CD4-positive, alpha-beta memory T cell (primary cell): Measurements from ENCODE around the gene C14orf93. TPM values are rescaled to one million over a fixed set of nuclear protein-coding genes. Genes with fewer than 3 reads are reported as not detected.

Experiments
- CTCF ChIA-PET: fragments of 350-600 bp; sonication (Branson Sonifier 250); formaldehyde crosslinking; loops from one replicate; lab custom pipeline; 2021; ENCODE audit warnings: inconsistent platforms; ENCODE audit not compliant: partially characterized antibody; lab: Charles Lee
- POLR2A ChIA-PET: fragments of 350-600 bp; sonication (Branson Sonifier 250); formaldehyde crosslinking; loops from one replicate; lab custom pipeline; 2021; ENCODE audit not compliant: partially characterized antibody; lab: Charles Lee
- DNase-seq, 5 donors: peaks; one replicate each; pipeline versions ENCODE4 v3.0.0 to v3.0.0-alpha.2; 2020 to 2022; ENCODE audit warnings: mixed read lengths in 1 of 5
- H3K27ac ChIP-seq: one replicate; pipeline ENCODE4 v1.7.0; 2013; ENCODE audit warnings: low read depth, low read length
- H3K27me3 ChIP-seq: 2 replicates; pipeline ENCODE4 v1.7.0; 2013; ENCODE audit warnings: mild to moderate bottlenecking, low read length, moderate library complexity; ENCODE audit not compliant: insufficient read depth
- H3K36me3 ChIP-seq: 2 replicates; pipeline ENCODE4 v1.7.0; 2013; ENCODE audit warnings: mild to moderate bottlenecking, low read length, moderate library complexity; ENCODE audit not compliant: insufficient read depth
- H3K4me1 ChIP-seq: 2 replicates; pipeline ENCODE4 v1.7.0; 2013; ENCODE audit warnings: mild to moderate bottlenecking, low read length, moderate library complexity; ENCODE audit not compliant: insufficient read depth
- H3K4me3 ChIP-seq, 2 donors: one replicate each; pipeline ENCODE4 v1.7.0; 2013; ENCODE audit warnings: low read length in 2 of 2, mild to moderate bottlenecking in 1 of 2
- H3K9me3 ChIP-seq, 2 donors: one replicate each; pipeline ENCODE4 v1.7.0; 2013; ENCODE audit warnings: low read length in 2 of 2, control low read depth in 1 of 2; ENCODE audit not compliant: control insufficient read depth in 1 of 2
- H3K27ac Mint-ChIP-seq, 7 donors: one replicate each; pipeline ENCODE4 v1.8.0; 2020 to 2021; ENCODE audit warnings: mixed read lengths in 7 of 7, mild to moderate bottlenecking in 6 of 7, inconsistent platforms in 3 of 7, moderate library complexity in 3 of 7
- H3K27me3 Mint-ChIP-seq, 2 donors: one replicate each; pipeline ENCODE4 v1.8.0; 2020 to 2021; ENCODE audit warnings: mixed read lengths in 2 of 2
- H3K36me3 Mint-ChIP-seq, 2 donors: one replicate each; pipeline ENCODE4 v1.8.0; 2020 to 2021; ENCODE audit warnings: mixed read lengths in 2 of 2, inconsistent platforms in 1 of 2, mild to moderate bottlenecking in 1 of 2
- H3K4me1 Mint-ChIP-seq, 4 donors: one replicate each; pipeline ENCODE4 v1.8.0; 2020 to 2021; ENCODE audit warnings: mixed read lengths in 4 of 4, mild to moderate bottlenecking in 1 of 4
- H3K4me3 Mint-ChIP-seq, 8 donors: one replicate each; pipeline ENCODE4 v1.8.0; 2020 to 2021; ENCODE audit warnings: mixed read lengths in 8 of 8, mild to moderate bottlenecking in 7 of 8, moderate library complexity in 6 of 8, inconsistent platforms in 3 of 8
- H3K9me3 Mint-ChIP-seq, 8 donors: one replicate each; pipeline ENCODE4 v1.8.0; 2020 to 2021; ENCODE audit warnings: mixed read lengths in 8 of 8, mild to moderate bottlenecking in 5 of 8, inconsistent platforms in 3 of 8, moderate library complexity in 1 of 8
- intact Hi-C: fragments of 100-400 bp; cut with micrococcal nuclease; formaldehyde crosslinking; loops from one replicate; pipeline ENCODE4 v1.15.1; 2023
- polyA plus RNA-seq, 2 donors: library from polyadenylated mRNA; unstranded; fragments of 300-500 nt; fragmentation: Illumina TruSeq; gene quantifications; one replicate each; pipeline ENCODE4 v1.2.3, GENCODE V29; 2021
- total RNA-seq, 2 experiments: library from RNA; stranded (reverse); gene quantifications; one replicate each; pipeline ENCODE4 v1.2.3, GENCODE V29; 2021

The C14orf93 gene
- total and polyA plus RNA-seq, 4 experiments from 2014 or later = 6.0 to 13.3 (median 10.6) TPM

- peaks cover 3 to 10% (median 6%) of the 10 kb centered on the region in 4 donors for H3K4me1 Mint-ChIP-seq
- no peaks in the 10 kb centered on the region for H3K27me3 Mint-ChIP-seq
- Histone ChIP-seq H3K27me3 (no peaks in the 10 kb centered on the region), H3K4me1 (peaks cover 19% of the 10 kb centered on the region), H3K36me3 (no peaks in the 10 kb centered on the region), H3K4me3 (peak overlapping the region in 1 of 2 donors; percentile 34), H3K9me3 (no peaks in the 10 kb centered on the region), H3K27ac (no peak overlapping the region)
- H3K27ac Mint-ChIP-seq = peak overlapping the region in 3 of 7 donors; percentile 18 to 53 (median 35)
- no peaks in the 10 kb centered on the region for H3K36me3 Mint-ChIP-seq
- intact Hi-C loops = loop anchor here (5.0 kb wide), 1 partner anchor 108 kb away; the partner anchor contains the start of gene LRP10
- peak in 3 of 5 donors; percentile 21 to 28 (median 24) for DNase-seq
- H3K4me3 Mint-ChIP-seq = peak overlapping the region; percentile 60 to 82 (median 76)
- POLR2A ChIA-PET = interaction anchor here (0.8 to 3.1 kb wide), 5 partner anchors 9 to 150 kb away, joined by 3 to 30 read pairs (median 5); partner anchors contain the start of genes HAUS4 and PRMT5
- no peaks in the 10 kb centered on the region for H3K9me3 Mint-ChIP-seq
- CTCF ChIA-PET = interaction anchor here (1.0 to 38.6 kb wide), 4 partner anchors 14 to 109 kb away, joined by 3 to 1070 read pairs (median 244); partner anchors contain the start of genes CDH24, HAUS4 and PRMT5
Measured at GRCh38 chr14:22980672-22981089, 29.3 kb downstream of the C14orf93 start.

GRCh38 chr14:22979748-22980392, 30.1 kb downstream of the C14orf93 start:
- H3K27me3 ChIP-seq = no peaks in the 10 kb centered on the region
- Mint-ChIP-seq H3K27ac (peak overlapping the region in 6 of 7 donors; percentile 18 to 85 (median 56)), H3K36me3 (no peaks in the 10 kb centered on the region), H3K27me3 (no peaks in the 10 kb centered on the region), H3K4me1 (peaks cover 3 to 10% (median 6%) of the 10 kb centered on the region in 4 donors), H3K4me3 (peak overlapping the region; percentile 52 to 80 (median 72)), H3K9me3 (no peaks in the 10 kb centered on the region)
- ChIA-PET CTCF (interaction anchor here (10.2 to 38.6 kb wide), 2 partner anchors 13 to 80 kb away, joined by 395 to 1070 read pairs; partner anchors contain the start of genes CDH24 and HAUS4), POLR2A (interaction anchor here (0.8 kb wide), 1 partner anchor 23 kb away, joined by 5 read pairs; the partner anchor contains the start of gene HAUS4)
- no peak overlapping the region for H3K4me3 ChIP-seq
- H3K9me3 ChIP-seq = no peaks in the 10 kb centered on the region
- DNase-seq = no peak
- H3K36me3 ChIP-seq = no peaks in the 10 kb centered on the region
- intact Hi-C loops = loop anchor here (5.0 kb wide), 1 partner anchor 108 kb away; the partner anchor contains the start of gene LRP10
- peaks cover 19% of the 10 kb centered on the region for H3K4me1 ChIP-seq
- H3K27ac ChIP-seq = peak overlapping the region; percentile 12

- H3K27me3 ChIP-seq = no peaks in the 10 kb centered on the region
- H3K27ac ChIP-seq = no peak overlapping the region
- H3K4me1 ChIP-seq = peaks cover 19% of the 10 kb centered on the region
- H3K36me3 ChIP-seq = no peaks in the 10 kb centered on the region
- H3K4me3 ChIP-seq = no peak overlapping the region
- Mint-ChIP-seq H3K4me3 (peak overlapping the region in 1 of 8 donors; percentile 6), H3K27ac (peak overlapping the region in 4 of 7 donors; percentile 1 to 61 (median 22)), H3K4me1 (peaks cover 3 to 10% (median 6%) of the 10 kb centered on the region in 4 donors), H3K9me3 (no peaks in the 10 kb centered on the region), H3K27me3 (no peaks in the 10 kb centered on the region), H3K36me3 (no peaks in the 10 kb centered on the region)
- ChIA-PET CTCF (interaction anchor here (0.6 to 38.6 kb wide), 2 partner anchors 81 to 488 kb away, joined by 3 to 1070 read pairs; partner anchors contain the start of gene CDH24), POLR2A (no interaction called here)
- intact Hi-C loops = no loop called here
- no peaks in the 10 kb centered on the region for H3K9me3 ChIP-seq
- no peak for DNase-seq
Measured at GRCh38 chr14:22978981-22979671, 30.8 kb downstream of the C14orf93 start.

DNA sequence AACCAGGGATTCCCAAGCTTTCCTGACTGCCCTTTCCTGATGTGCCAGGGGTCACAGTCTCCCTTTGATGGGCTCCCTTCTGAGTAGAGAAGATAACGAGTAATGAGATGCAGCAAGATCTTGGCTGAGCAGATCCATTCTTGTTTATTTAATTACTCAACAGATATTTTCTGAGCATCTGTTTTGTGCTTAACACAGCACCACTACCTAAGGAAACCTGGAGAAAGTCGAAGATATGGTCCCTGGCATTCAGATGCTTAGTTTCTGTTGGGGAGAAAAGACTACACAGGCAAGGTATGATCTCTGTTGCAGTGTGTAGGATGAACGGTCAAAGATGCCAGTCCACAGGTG, 31.5 kb downstream of the C14orf93 start:
- no peaks in the 10 kb centered on the region for H3K9me3 Mint-ChIP-seq
- H3K36me3 ChIP-seq = no peaks in the 10 kb centered on the region
- intact Hi-C loops = no loop called here
- DNase-seq = no peak
- ChIA-PET POLR2A (interaction anchor here (1.0 kb wide), 1 partner anchor 29 kb away, joined by 3 read pairs; no protein-coding TSS in a partner anchor), CTCF (interaction anchor here (2.0 to 38.6 kb wide), 3 partner anchors 7 to 99 kb away, joined by 4 to 1070 read pairs (median 395); partner anchors contain the start of genes AJUBA and CDH24)
- no peaks in the 10 kb centered on the region for H3K27me3 Mint-ChIP-seq
- H3K27me3 ChIP-seq = no peaks in the 10 kb centered on the region
- no peak overlapping the region for H3K4me3 ChIP-seq
- peak overlapping the region in 1 of 8 donors; percentile 29 for H3K4me3 Mint-ChIP-seq
- peaks cover 3 to 10% (median 6%) of the 10 kb centered on the region in 4 donors for H3K4me1 Mint-ChIP-seq
- H3K27ac ChIP-seq = no peak overlapping the region
- H3K36me3 Mint-ChIP-seq = no peaks in the 10 kb centered on the region
- H3K9me3 ChIP-seq = no peaks in the 10 kb centered on the region
- peaks cover 17% of the 10 kb centered on the region for H3K4me1 ChIP-seq
- H3K27ac Mint-ChIP-seq = peak overlapping the region in 4 of 7 donors; percentile 1 to 61 (median 4)

DNA sequence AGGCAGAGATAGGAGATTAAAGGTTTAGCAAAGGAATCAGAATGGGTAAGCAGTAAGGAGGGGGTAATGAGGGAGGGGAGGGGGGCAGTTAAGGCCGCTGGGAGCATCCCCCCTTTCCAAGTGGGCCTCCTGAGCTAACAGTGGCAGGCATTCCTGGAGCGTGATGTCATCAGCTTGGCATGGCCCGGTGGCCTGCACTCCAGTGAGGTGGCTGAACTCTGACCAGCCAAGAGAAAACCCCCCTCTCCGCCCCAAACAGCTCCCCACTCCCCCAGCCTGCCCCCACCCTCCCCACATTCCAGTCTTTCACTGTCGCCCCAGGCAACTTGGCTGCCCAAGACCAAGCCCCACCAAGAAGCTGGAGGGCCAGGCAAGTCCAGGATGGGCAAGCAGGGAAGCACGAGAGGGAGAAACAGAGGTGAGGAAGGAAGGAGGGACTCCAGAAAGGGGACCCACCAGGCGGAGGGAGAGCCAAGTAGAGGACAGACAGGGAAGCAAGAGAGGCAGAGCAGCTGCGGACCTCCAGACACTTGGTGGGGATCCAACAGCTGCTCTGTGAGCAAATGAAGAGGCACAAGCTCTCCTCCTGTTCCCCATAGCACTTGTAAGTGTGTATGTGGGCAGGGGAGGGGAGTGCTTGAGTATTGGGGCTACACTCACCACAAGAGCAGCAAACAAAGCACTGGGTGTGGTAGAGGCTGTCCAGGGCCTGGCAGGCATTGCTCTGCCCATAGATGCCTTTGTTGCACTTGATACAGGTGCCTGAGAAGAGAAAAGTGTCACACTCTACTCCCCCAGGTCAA, 32.1 kb downstream of the C14orf93 start:
- Mint-ChIP-seq H3K9me3 (no peaks in the 10 kb centered on the region), H3K4me1 (peaks cover 3 to 10% (median 6%) of the 10 kb centered on the region in 4 donors), H3K36me3 (no peaks in the 10 kb centered on the region), H3K4me3 (peak overlapping the region in 2 of 8 donors; percentile 29 to 46), H3K27ac (peak overlapping the region in 4 of 7 donors; percentile 2 to 78 (median 66)), H3K27me3 (no peaks in the 10 kb centered on the region)
- peaks cover 11% of the 10 kb centered on the region for H3K4me1 ChIP-seq
- no peak overlapping the region for H3K27ac ChIP-seq
- no peaks in the 10 kb centered on the region for H3K27me3 ChIP-seq
- CTCF ChIA-PET = interaction anchor here (0.9 to 38.6 kb wide), 7 partner anchors 7 to 106 kb away, joined by 3 to 1070 read pairs (median 4); partner anchors contain the start of genes AJUBA and CDH24
- no peak overlapping the region for H3K4me3 ChIP-seq
- no peaks in the 10 kb centered on the region for H3K9me3 ChIP-seq
- H3K36me3 ChIP-seq = no peaks in the 10 kb centered on the region
- POLR2A ChIA-PET = interaction anchor here (1.0 kb wide), 1 partner anchor 30 kb away, joined by 3 read pairs; no protein-coding TSS in a partner anchor
- DNase-seq = no peak
- intact Hi-C loops = no loop called here

DNA sequence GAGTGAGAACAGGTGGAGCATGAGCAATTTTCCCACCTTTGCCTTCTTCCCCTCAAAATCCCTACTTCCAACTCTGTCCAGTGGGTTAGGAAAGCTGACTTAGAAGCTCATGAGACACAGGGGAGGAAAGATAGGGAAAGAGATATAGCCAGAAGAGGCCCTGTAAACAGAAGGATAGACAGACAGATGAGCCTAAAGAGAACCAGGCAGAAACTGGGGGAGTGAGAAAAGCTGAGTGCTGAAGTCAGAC, 32.6 kb downstream of the C14orf93 start:
- Histone ChIP-seq H3K9me3 (no peaks in the 10 kb centered on the region), H3K36me3 (no peaks in the 10 kb centered on the region), H3K4me1 (peaks cover 10% of the 10 kb centered on the region), H3K27ac (no peak overlapping the region), H3K4me3 (no peak overlapping the region), H3K27me3 (no peaks in the 10 kb centered on the region)
- Mint-ChIP-seq H3K9me3 (no peaks in the 10 kb centered on the region), H3K27ac (peak overlapping the region in 2 of 7 donors; percentile 14 to 73), H3K4me1 (peaks cover 3 to 10% (median 6%) of the 10 kb centered on the region in 4 donors), H3K4me3 (no peak overlapping the region), H3K36me3 (no peaks in the 10 kb centered on the region), H3K27me3 (no peaks in the 10 kb centered on the region)
- no peak for DNase-seq
- CTCF ChIA-PET = interaction anchor here (0.9 to 38.6 kb wide), 8 partner anchors 8 to 105 kb away, joined by 3 to 1070 read pairs (median 4); partner anchors contain the start of genes AJUBA, CDH24 and HAUS4
- POLR2A ChIA-PET = no interaction called here
- intact Hi-C loops = no loop called here
